ENCODE results near the gene LAIR1.

- TF ChIP-seq CTCF (IDR thresholded peaks at IDR 0.05) (no peak), ZNF423 (CRISPR knock-in tag; IDR thresholded peaks at IDR 0.05) (no peak), FOXJ3 (CRISPR knock-in tag; IDR thresholded peaks at IDR 0.05; ENCODE audit: borderline replicate concordance) (no peak), MYBL2 (CRISPR knock-in tag; IDR thresholded peaks at IDR 0.05) (no peak), JUN (CRISPR knock-in tag; IDR thresholded peaks at IDR 0.05) (no peak)
- TF ChIP-seq, protein P1, sequence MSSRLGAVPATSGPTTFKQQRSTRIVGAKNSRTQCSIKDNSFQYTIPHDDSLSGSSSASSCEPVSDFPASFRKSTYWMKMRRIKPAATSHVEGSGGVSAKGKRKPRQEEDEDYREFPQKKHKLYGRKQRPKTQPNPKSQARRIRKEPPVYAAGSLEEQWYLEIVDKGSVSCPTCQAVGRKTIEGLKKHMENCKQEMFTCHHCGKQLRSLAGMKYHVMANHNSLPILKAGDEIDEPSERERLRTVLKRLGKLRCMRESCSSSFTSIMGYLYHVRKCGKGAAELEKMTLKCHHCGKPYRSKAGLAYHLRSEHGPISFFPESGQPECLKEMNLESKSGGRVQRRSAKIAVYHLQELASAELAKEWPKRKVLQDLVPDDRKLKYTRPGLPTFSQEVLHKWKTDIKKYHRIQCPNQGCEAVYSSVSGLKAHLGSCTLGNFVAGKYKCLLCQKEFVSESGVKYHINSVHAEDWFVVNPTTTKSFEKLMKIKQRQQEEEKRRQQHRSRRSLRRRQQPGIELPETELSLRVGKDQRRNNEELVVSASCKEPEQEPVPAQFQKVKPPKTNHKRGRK (CRISPR knock-in tag; IDR thresholded peaks at IDR 0.05; ENCODE audit: borderline replicate concordance) = no peak
- TF ChIP-seq, protein P2, sequence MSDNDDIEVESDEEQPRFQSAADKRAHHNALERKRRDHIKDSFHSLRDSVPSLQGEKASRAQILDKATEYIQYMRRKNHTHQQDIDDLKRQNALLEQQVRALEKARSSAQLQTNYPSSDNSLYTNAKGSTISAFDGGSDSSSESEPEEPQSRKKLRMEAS (CRISPR knock-in tag; IDR thresholded peaks at IDR 0.05) = no peak
- TF ChIP-seq, protein P3, sequence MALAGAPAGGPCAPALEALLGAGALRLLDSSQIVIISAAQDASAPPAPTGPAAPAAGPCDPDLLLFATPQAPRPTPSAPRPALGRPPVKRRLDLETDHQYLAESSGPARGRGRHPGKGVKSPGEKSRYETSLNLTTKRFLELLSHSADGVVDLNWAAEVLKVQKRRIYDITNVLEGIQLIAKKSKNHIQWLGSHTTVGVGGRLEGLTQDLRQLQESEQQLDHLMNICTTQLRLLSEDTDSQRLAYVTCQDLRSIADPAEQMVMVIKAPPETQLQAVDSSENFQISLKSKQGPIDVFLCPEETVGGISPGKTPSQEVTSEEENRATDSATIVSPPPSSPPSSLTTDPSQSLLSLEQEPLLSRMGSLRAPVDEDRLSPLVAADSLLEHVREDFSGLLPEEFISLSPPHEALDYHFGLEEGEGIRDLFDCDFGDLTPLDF (CRISPR knock-in tag; IDR thresholded peaks at IDR 0.05) = no peak
Observed at GRCh38 chr19:54356444-54357056, 8.2 kb downstream of the LAIR1 start.
